Activated CD4-positive, alpha-beta memory T cell treated with anti-CD3 and anti-CD28 coated beads for 36 hours (primary cell): Measurements from ENCODE around the gene CCDC141. TPM values are rescaled to one million over a fixed set of nuclear protein-coding genes. Genes with fewer than 3 reads are reported as not detected.

Experiments used
- CTCF ChIA-PET: fragments of 350-600 bp; sonication (Branson Sonifier 250); formaldehyde crosslinking; loops from one replicate; lab custom pipeline; 2021; ENCODE audit warnings: antibody characterized with exemption, inconsistent platforms; lab: Charles Lee
- POLR2A ChIA-PET: fragments of 350-600 bp; sonication (Branson Sonifier 250); formaldehyde crosslinking; loops from one replicate; lab custom pipeline; 2021; ENCODE audit warnings: antibody characterized with exemption; lab: Charles Lee
- DNase-seq: peaks from one replicate; pipeline ENCODE4 v3.0.0-alpha.2; 2020
- H3K27ac Mint-ChIP-seq: one replicate; pipeline ENCODE4 v1.8.0; 2021; ENCODE audit warnings: mixed read lengths
- H3K27me3 Mint-ChIP-seq: one replicate; pipeline ENCODE4 v1.8.0; 2021; ENCODE audit warnings: mixed read lengths
- H3K36me3 Mint-ChIP-seq: one replicate; pipeline ENCODE4 v1.8.0; 2021; ENCODE audit warnings: mixed read lengths
- H3K4me1 Mint-ChIP-seq: one replicate; pipeline ENCODE4 v1.8.0; 2021; ENCODE audit warnings: low read depth, mixed read lengths
- H3K4me3 Mint-ChIP-seq: one replicate; pipeline ENCODE4 v1.8.0; 2021; ENCODE audit warnings: mild to moderate bottlenecking, mixed read lengths
- H3K9me3 Mint-ChIP-seq: one replicate; pipeline ENCODE4 v1.8.0; 2021; ENCODE audit warnings: mixed read lengths
- intact Hi-C: fragments of 100-400 bp; cut with micrococcal nuclease; formaldehyde crosslinking; loops from one replicate; pipeline ENCODE4 v1.15.1; 2023
- total RNA-seq, 2 experiments: library from RNA; stranded (reverse); gene quantifications; one replicate each; pipeline ENCODE4 v1.2.3, GENCODE V29; 2021

The CCDC141 gene
- total RNA-seq, 2 experiments from 2014 or later, result 0.93 to 1.3 TPM

GRCh38 chr2:178899656-178900055 lies 150.3 kb downstream of the CCDC141 start:
- Mint-ChIP-seq H3K9me3 (no peaks in the 10 kb centered on the region), H3K36me3 (no peaks in the 10 kb centered on the region), H3K4me3 (no peak overlapping the region), H3K27me3 (no peaks in the 10 kb centered on the region), H3K27ac (no peak overlapping the region), H3K4me1 (no peaks in the 10 kb centered on the region)
- CTCF ChIA-PET, result interaction anchor here (1.9 kb wide), 1 partner anchor 9 kb away, joined by 9 read pairs; no protein-coding TSS in a partner anchor
- intact Hi-C loops, result loop anchor here (10.0 kb wide), 3 partner anchors 425 to 525 kb away; partner anchors contain the start of gene FKBP7
- POLR2A ChIA-PET, result no interaction called here
- no peak for DNase-seq

GRCh38 chr2:178895872-178896271 lies 154.1 kb downstream of the CCDC141 start:
- Mint-ChIP-seq H3K4me1 (no peaks in the 10 kb centered on the region), H3K9me3 (no peaks in the 10 kb centered on the region), H3K36me3 (no peaks in the 10 kb centered on the region), H3K27me3 (no peaks in the 10 kb centered on the region), H3K4me3 (no peak overlapping the region), H3K27ac (no peak overlapping the region)
- intact Hi-C loops, result loop anchor here (10.0 kb wide), 3 partner anchors 421 to 529 kb away; partner anchors contain the start of gene FKBP7
- no peak for DNase-seq
- ChIA-PET POLR2A (no interaction called here), CTCF (interaction anchor here (0.9 kb wide), 1 partner anchor 8 kb away, joined by 3 read pairs; no protein-coding TSS in a partner anchor)

- POLR2A ChIA-PET, result no interaction called here
- Mint-ChIP-seq H3K27me3 (no peaks in the 10 kb centered on the region), H3K9me3 (no peaks in the 10 kb centered on the region), H3K27ac (no peak overlapping the region), H3K4me3 (no peak overlapping the region), H3K4me1 (no peaks in the 10 kb centered on the region), H3K36me3 (no peaks in the 10 kb centered on the region)
- CTCF ChIA-PET, result no interaction called here
- no peak for DNase-seq
- intact Hi-C loops, result loop anchor here (10.0 kb wide), 3 partner anchors 420 to 530 kb away; partner anchors contain the start of gene FKBP7
Observed at GRCh38 chr2:178895171-178895570, 154.8 kb downstream of the CCDC141 start.

- no peak for DNase-seq
- no peak overlapping the region for H3K4me3 Mint-ChIP-seq
- H3K27me3 Mint-ChIP-seq, result no peaks in the 10 kb centered on the region
- ChIA-PET POLR2A (no interaction called here), CTCF (interaction anchor here (1.2 to 1.7 kb wide), 2 partner anchors 20 to 236 kb away, joined by 4 to 13 read pairs; no protein-coding TSS in a partner anchor)
- no peaks in the 10 kb centered on the region for H3K4me1 Mint-ChIP-seq
- intact Hi-C loops, result loop anchor here (10.0 kb wide), 3 partner anchors 418 to 532 kb away; partner anchors contain the start of gene FKBP7
- no peaks in the 10 kb centered on the region for H3K9me3 Mint-ChIP-seq
- H3K27ac Mint-ChIP-seq, result no peak overlapping the region
- no peaks in the 10 kb centered on the region for H3K36me3 Mint-ChIP-seq
Observed at GRCh38 chr2:178892751-178893625, 156.9 kb downstream of the CCDC141 start.

- no peak overlapping the region for H3K27ac Mint-ChIP-seq
Observed at GRCh38 chr2:178891959-178892485, 157.9 kb downstream of the CCDC141 start.

GRCh38 chr2:178891265-178891958 lies 158.5 kb downstream of the CCDC141 start:
- ChIA-PET CTCF (interaction anchor here (0.7 to 3.1 kb wide), 15 partner anchors 9 to 238 kb away, joined by 3 to 23 read pairs (median 6); partner anchors contain the start of gene CCDC141), POLR2A (no interaction called here)
- intact Hi-C loops, result loop anchor here (1.0 to 10.0 kb wide), 6 partner anchors 23 to 533 kb away; partner anchors contain the start of gene FKBP7
- no peaks in the 10 kb centered on the region for H3K4me1 Mint-ChIP-seq
- no peak overlapping the region for H3K4me3 Mint-ChIP-seq
- no peaks in the 10 kb centered on the region for H3K9me3 Mint-ChIP-seq
- no peaks in the 10 kb centered on the region for H3K27me3 Mint-ChIP-seq
- no peak overlapping the region for H3K27ac Mint-ChIP-seq
- peak; percentile 61 for DNase-seq
- no peaks in the 10 kb centered on the region for H3K36me3 Mint-ChIP-seq

More at GRCh38 chr2:178891959-178892485, 157.9 kb downstream of the CCDC141 start:
- intact Hi-C loops, result loop anchor here (1.0 to 10.0 kb wide), 6 partner anchors 22 to 533 kb away; partner anchors contain the start of gene FKBP7
- ChIA-PET CTCF (interaction anchor here (0.8 to 3.1 kb wide), 9 partner anchors 9 to 237 kb away, joined by 3 to 23 read pairs (median 6); no protein-coding TSS in a partner anchor), POLR2A (no interaction called here)
- Mint-ChIP-seq H3K9me3 (no peaks in the 10 kb centered on the region), H3K36me3 (no peaks in the 10 kb centered on the region), H3K27me3 (no peaks in the 10 kb centered on the region), H3K4me3 (no peak overlapping the region), H3K4me1 (no peaks in the 10 kb centered on the region)
- no peak for DNase-seq

GRCh38 chr2:178886006-178886405 lies 163.9 kb downstream of the CCDC141 start:
- intact Hi-C loops, result no loop called here
- CTCF ChIA-PET, result no interaction called here
- Mint-ChIP-seq H3K9me3 (no peaks in the 10 kb centered on the region), H3K36me3 (no peaks in the 10 kb centered on the region), H3K4me3 (no peak overlapping the region), H3K4me1 (no peaks in the 10 kb centered on the region), H3K27ac (no peak overlapping the region), H3K27me3 (no peaks in the 10 kb centered on the region)
- DNase-seq, result no peak
- POLR2A ChIA-PET, result no interaction called here

- POLR2A ChIA-PET, result no interaction called here
- no peaks in the 10 kb centered on the region for H3K4me1 Mint-ChIP-seq
- CTCF ChIA-PET, result no interaction called here
- H3K9me3 Mint-ChIP-seq, result no peaks in the 10 kb centered on the region
- H3K27ac Mint-ChIP-seq, result no peak overlapping the region
- H3K27me3 Mint-ChIP-seq, result no peaks in the 10 kb centered on the region
- no peaks in the 10 kb centered on the region for H3K36me3 Mint-ChIP-seq
- H3K4me3 Mint-ChIP-seq, result no peak overlapping the region
- intact Hi-C loops, result no loop called here
- no peak for DNase-seq
Observed at GRCh38 chr2:178884440-178884839, 165.5 kb downstream of the CCDC141 start.

GRCh38 chr2:178882666-178883440 lies 167.1 kb downstream of the CCDC141 start:
- H3K4me3 Mint-ChIP-seq, result no peak overlapping the region
- DNase-seq, result no peak
- no peaks in the 10 kb centered on the region for H3K27me3 Mint-ChIP-seq
- no peaks in the 10 kb centered on the region for H3K9me3 Mint-ChIP-seq
- H3K36me3 Mint-ChIP-seq, result no peaks in the 10 kb centered on the region
- no peak overlapping the region for H3K27ac Mint-ChIP-seq
- H3K4me1 Mint-ChIP-seq, result no peaks in the 10 kb centered on the region
- intact Hi-C loops, result no loop called here
- ChIA-PET CTCF (interaction anchor here (2.2 kb wide), 1 partner anchor 8 kb away, joined by 9 read pairs; no protein-coding TSS in a partner anchor), POLR2A (no interaction called here)

GRCh38 chr2:178881075-178881474 lies 168.9 kb downstream of the CCDC141 start:
- Mint-ChIP-seq H3K4me1 (no peaks in the 10 kb centered on the region), H3K4me3 (no peak overlapping the region), H3K36me3 (no peaks in the 10 kb centered on the region), H3K27ac (no peak overlapping the region), H3K27me3 (no peaks in the 10 kb centered on the region), H3K9me3 (no peaks in the 10 kb centered on the region)
- ChIA-PET POLR2A (no interaction called here), CTCF (no interaction called here)
- intact Hi-C loops, result no loop called here
- no peak for DNase-seq

- no peak overlapping the region for H3K27ac Mint-ChIP-seq
- POLR2A ChIA-PET, result no interaction called here
- no peak for DNase-seq
- H3K4me1 Mint-ChIP-seq, result no peaks in the 10 kb centered on the region
- CTCF ChIA-PET, result no interaction called here
- no peak overlapping the region for H3K4me3 Mint-ChIP-seq
- no peaks in the 10 kb centered on the region for H3K36me3 Mint-ChIP-seq
- intact Hi-C loops, result no loop called here
- no peaks in the 10 kb centered on the region for H3K9me3 Mint-ChIP-seq
- no peaks in the 10 kb centered on the region for H3K27me3 Mint-ChIP-seq
Observed at GRCh38 chr2:178880257-178880656, 169.7 kb downstream of the CCDC141 start.
